H54 (cell line): ENCODE data around the gene TTC3.
A peak's percentile ranks its signal among the peaks of the same experiment; 100 is the strongest.
"Not testable (repeated sequence)": the region's sequence is repeated elsewhere in the genome, so short reads cannot be mapped to it uniquely, and the experiment has no call there.

Experiments used
- DNase-seq: peaks from one replicate; pipeline ENCODE4 v3.0.0; 2011; ENCODE audit warnings: low spot score, mixed read lengths; ENCODE audit not compliant: insufficient read length
- FAIRE-seq: peaks from 3 replicates; lab custom pipeline; 2011; peaks lifted over from hg19 to GRCh38; lab: Jason Lieb, UNC
- POLR2A ChIP-seq: IDR thresholded peaks from 2 replicates; pipeline ENCODE4 v1.6.1; 2011; ENCODE audit warnings: low read depth, mild to moderate bottlenecking, low read length

Gene TTC3

GRCh38 chr21:37072988-37073416 lies at the start of gene TTC3, which contains the start of gene PIGP:
Gene TTC3 (plus strand): TSS chr21:37073254. CDS start chr21:37087258, 14,004 bp downstream.
Gene PIGP (minus strand): TSS chr21:37073071. CDS start chr21:37072515, 556 bp downstream.
- no peak for FAIRE-seq
- peak; percentile 77 for TF ChIP-seq POLR2A
- peak; percentile 95 for DNase-seq

GRCh38 chr21:37026499-37026898 lies 46.6 kb upstream of the TTC3 start:
- FAIRE-seq (no peak), DNase-seq (no peak)
- no peak for TF ChIP-seq POLR2A

- FAIRE-seq = no peak
- TF ChIP-seq POLR2A = no peak
- DNase-seq = no peak
Observed at GRCh38 chr21:37028570-37028969, 44.5 kb upstream of the TTC3 start.

- FAIRE-seq (no peak), DNase-seq (no peak)
- TF ChIP-seq POLR2A = no peak
Observed at GRCh38 chr21:37030864-37031263, 42.2 kb upstream of the TTC3 start.

GRCh38 chr21:37032293-37032692 lies 40.8 kb upstream of the TTC3 start:
- DNase-seq (no peak), FAIRE-seq (no peak)

GRCh38 chr21:37032877-37033471 lies 40.1 kb upstream of the TTC3 start:
- peak; percentile 47 for DNase-seq
- TF ChIP-seq POLR2A = no peak

More at GRCh38 chr21:37032293-37032692, 40.8 kb upstream of the TTC3 start:
- no peak for TF ChIP-seq POLR2A

GRCh38 chr21:37034394-37034793 lies 38.7 kb upstream of the TTC3 start:
- not testable (repeated sequence) for DNase-seq, FAIRE-seq

More at GRCh38 chr21:37032877-37033471, 40.1 kb upstream of the TTC3 start:
- FAIRE-seq = peak; percentile 52

- no peak for TF ChIP-seq POLR2A
- no peak for FAIRE-seq
- no peak for DNase-seq
Observed at GRCh38 chr21:37036177-37036576, 36.9 kb upstream of the TTC3 start.

GRCh38 chr21:37039411-37040075 lies 33.5 kb upstream of the TTC3 start:
- TF ChIP-seq POLR2A = no peak
- no peak for FAIRE-seq
- DNase-seq = no peak

GRCh38 chr21:37040212-37040611 lies 32.8 kb upstream of the TTC3 start:
- no peak for FAIRE-seq
- TF ChIP-seq POLR2A = no peak

GRCh38 chr21:37041706-37042271 lies 31.3 kb upstream of the TTC3 start:
- TF ChIP-seq POLR2A = no peak
- FAIRE-seq = no peak
- DNase-seq = no peak

More at GRCh38 chr21:37040212-37040611, 32.8 kb upstream of the TTC3 start:
- DNase-seq = no peak

GRCh38 chr21:37043818-37044217 lies 29.2 kb upstream of the TTC3 start:
- DNase-seq = no peak
- FAIRE-seq = no peak
- TF ChIP-seq POLR2A = no peak

GRCh38 chr21:37044643-37045042 lies 28.4 kb upstream of the TTC3 start:
- TF ChIP-seq POLR2A = no peak
- no peak for FAIRE-seq
- DNase-seq = no peak

- no peak for TF ChIP-seq POLR2A
- no peak for DNase-seq
- no peak for FAIRE-seq
Observed at GRCh38 chr21:37045149-37045548, 27.9 kb upstream of the TTC3 start.
